ENCODE data around the gene C2CD4C.
"Not testable (repeated sequence)": the region's sequence is repeated elsewhere in the genome, so short reads cannot be mapped to it uniquely, and the experiment has no call there.

The C2CD4C gene

GRCh38 chr19:412356-413355 lies 3.7 kb upstream of the C2CD4C start:
- no peak for DNase-seq

GRCh38 chr19:411723-412355 lies 2.9 kb upstream of the C2CD4C start:
- no peak for DNase-seq

GRCh38 chr19:411121-411722 lies 2.3 kb upstream of the C2CD4C start:
- DNase-seq, result not testable (repeated sequence)

- no peak for DNase-seq
Measured at GRCh38 chr19:410243-410781, 1.4 kb upstream of the C2CD4C start.

DNA sequence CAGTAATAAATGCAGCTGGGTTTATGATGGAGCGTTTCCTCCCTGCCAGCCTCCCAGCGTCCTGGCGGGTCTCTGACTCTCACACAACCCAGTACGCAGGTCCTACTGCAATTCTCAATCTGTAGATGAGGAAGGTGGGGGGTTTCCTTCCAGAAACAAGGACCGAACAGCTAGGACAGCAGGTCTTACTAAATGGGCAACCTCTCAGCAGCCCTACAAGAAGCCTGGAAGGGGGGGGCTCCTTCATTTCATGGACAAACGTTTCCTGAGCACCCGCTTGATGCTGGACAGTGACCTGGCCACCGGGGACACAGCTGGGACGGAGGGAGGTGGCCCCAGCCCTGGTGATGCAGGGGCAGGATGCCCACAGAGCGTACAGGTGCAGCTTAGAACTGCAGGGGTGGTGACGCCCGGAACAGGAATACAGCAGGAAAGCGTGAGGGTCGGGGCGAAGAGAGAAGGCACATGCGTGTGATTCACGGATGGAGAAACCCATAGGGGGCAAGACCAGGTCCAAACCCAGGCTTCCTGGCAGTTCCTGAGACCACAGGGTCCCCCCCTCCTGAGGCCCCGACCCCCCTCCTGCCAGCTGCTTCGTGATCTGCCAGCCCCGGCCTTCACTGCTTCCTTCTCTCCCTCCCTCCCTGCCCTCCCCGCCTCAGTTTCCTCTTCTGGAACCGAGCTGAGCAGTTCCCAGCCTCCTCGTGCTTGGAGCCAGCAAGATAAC lies 732 bp upstream of the C2CD4C start:
- DNase-seq, result no peak

GRCh38 chr19:408441-408901 lies 476 bp downstream of the C2CD4C start:
- DNase-seq, result no peak

GRCh38 chr19:407511-408440 lies 1.2 kb downstream of the C2CD4C start:
- DNase-seq, result no peak

- DNase-seq, result no peak
Measured at GRCh38 chr19:406971-407510, 1.9 kb downstream of the C2CD4C start.

- no peak for DNase-seq
Measured at GRCh38 chr19:406135-406781, 2.7 kb downstream of the C2CD4C start.

- no peak for DNase-seq
Measured at GRCh38 chr19:405121-405965, 3.6 kb downstream of the C2CD4C start.

GRCh38 chr19:403221-404027 lies 5.5 kb downstream of the C2CD4C start:
- DNase-seq, result no peak

- no peak for DNase-seq
Measured at GRCh38 chr19:402786-403185, 6.2 kb downstream of the C2CD4C start.

DNA sequence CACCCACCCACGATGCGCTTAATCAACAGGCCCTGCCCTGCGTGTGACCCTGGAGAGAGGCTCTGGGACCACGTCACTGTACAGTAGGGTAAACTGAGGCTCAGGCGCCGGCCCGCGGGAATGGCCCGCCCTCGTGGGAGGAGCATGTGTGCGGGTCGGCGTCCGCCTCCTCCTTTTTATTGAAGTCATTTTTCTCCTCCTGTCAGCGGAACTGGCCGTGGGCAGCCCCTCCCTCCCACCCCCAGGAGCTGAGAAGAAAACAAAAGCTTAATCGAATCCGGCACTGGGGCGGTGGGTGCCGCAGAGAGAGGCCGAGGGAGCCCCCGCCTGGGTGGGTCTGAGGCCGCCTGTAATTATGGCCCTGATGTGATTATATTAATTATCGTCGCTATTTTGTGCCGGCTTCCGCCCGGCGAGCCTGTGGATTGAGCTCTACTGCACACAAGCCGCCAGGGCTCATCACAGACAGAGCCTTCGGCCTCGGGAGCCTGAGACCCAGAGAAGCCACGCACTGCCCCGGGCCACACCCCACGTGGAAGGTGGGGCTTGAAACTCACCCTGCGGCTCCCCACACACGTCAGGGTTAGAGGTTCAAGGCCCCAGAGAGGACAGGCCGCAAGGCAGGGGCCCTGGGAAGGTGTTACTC lies 7.0 kb downstream of the C2CD4C start:
- no peak for DNase-seq

DNA sequence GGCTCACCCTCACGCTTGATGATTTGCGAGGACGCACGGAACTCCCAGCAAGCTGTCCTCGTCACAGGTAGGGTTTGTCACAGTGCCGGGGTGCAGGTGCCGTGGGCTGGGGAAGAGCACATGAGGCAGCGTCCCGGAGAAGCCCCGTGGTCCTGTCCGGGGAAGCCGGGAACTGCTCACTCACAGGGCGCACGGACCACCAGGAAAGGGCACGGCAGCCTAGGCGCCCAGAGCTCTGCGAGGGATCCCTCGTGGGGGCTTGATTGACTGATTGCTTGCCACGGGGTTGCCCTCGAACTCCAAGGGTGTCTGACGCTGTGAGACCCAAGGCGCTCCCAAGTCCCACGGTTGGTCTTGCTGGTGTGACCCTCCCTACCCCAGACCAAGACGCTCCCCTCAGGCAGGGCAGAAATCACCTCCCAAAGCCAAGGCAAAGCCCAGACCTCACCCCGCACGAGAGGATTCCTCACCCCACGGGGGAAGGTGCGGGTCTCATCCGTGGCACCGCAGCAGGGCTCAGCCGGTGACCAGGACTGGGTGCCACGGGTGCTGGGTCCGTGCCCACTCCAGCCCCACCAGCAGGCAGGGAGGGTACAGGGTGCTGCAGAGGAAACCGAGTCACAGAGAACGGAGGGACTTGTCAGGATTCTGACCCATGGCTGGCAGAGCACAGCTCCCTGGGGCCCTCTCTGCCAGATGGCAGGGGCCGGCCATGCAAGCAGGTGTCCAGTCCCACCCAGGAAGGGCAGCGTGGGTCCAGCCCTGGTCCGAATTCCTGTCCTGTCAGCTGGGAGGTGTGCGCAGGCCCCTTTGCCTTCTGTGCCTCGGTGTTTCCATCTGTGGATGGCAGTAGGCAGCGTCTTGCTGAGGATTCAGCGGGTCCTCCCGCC lies 7.7 kb downstream of the C2CD4C start:
- DNase-seq, result no peak

DNA sequence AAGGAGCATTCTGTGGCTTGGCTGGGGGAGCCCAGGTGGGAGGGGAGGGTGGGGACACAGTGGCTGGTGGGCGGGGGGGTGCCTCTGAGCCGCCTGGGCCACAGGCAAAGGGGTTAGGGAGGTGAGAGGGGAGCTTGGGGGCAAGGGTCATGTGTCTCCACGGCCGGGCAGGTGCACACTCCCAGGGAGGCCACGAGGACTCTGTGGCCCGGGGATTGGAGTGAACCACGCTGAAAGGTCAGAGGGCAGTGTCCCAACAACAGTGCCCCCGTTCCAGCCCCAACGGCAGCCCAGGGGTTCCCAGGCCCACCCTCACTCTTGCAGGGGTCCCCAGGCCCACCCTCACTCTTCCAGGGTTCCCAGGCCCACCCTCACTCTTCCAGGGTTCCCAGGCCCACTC lies 9.6 kb downstream of the C2CD4C start:
- no peak for DNase-seq

DNA sequence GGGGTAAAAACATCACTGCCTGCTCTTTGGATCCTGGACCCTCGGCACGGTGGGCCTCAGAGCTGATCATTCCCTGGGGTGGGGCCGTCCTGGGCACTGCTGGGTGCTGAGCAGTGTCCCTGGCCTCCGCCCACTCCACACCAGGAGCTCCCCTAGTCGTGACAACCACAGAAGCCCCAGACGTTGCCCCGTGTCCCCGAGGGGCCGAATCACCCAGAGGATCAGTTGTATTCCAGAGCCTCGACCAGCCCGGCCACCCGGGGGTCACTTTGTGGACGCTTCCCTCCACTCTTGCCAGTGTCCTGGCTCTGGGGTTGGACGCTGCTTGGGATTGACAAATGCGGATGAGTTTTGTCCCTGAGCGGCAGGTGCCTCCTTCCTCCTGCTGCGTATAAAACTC lies 10.2 kb downstream of the C2CD4C start:
- no peak for DNase-seq
